IMR-90 (cell line): ENCODE measurements around the gene NF2. TPM values are rescaled to one million over a fixed set of nuclear protein-coding genes. Genes with fewer than 3 reads are reported as not detected.

Source experiments
- ATAC-seq: fragments of 200-7000 bp; cut with Tn5 transposase; 2 replicates; pipeline ENCODE4 v1.9.1; 2020; ENCODE audit warnings: low read depth, mild to moderate bottlenecking, moderate library complexity
- Bru-seq: library from RNA; stranded (reverse); fragments of 400-500 nt; gene quantifications from one replicate; lab custom pipeline; 2021; lab: Mats Ljungman, UMichigan
- BruChase-seq, 2 experiments: library from RNA; stranded (reverse); fragments of 400-500 nt; gene quantifications; one replicate each; lab custom pipeline; 2021; lab: Mats Ljungman, UMichigan
- BruUV-seq: library from RNA; stranded (reverse); fragments of 400-500 nt; replicated peaks from 2 replicates; lab custom pipeline; 2021; lab: Mats Ljungman, UMichigan
- CTCF ChIA-PET: fragments of 300-600 bp; formaldehyde crosslinking; extraction: SDS; loops from one replicate; lab custom pipeline; 2021; ENCODE audit warnings: antibody characterized with exemption; lab: Yijun Ruan, JAX
- POLR2A ChIA-PET: fragments of 300-600 bp; sonication (Branson Sonifier 250); formaldehyde crosslinking; loops from one replicate; lab custom pipeline; 2022; ENCODE audit warnings: antibody characterized with exemption; ENCODE audit not compliant: unreplicated experiment; lab: Charles Lee
- DNase-seq: peaks from one replicate; pipeline ENCODE4 v3.0.0; 2013
- H2AFZ ChIP-seq: replicated peaks from 2 replicates; pipeline ENCODE3; 2013; ENCODE audit warnings: low read length, mild to moderate bottlenecking; ENCODE audit not compliant: poor library complexity
- H2AK5ac ChIP-seq: 2 replicates; pipeline ENCODE4 v1.6.1; 2013; ENCODE audit warnings: low read depth, low read length, inconsistent platforms
- H2AK9ac ChIP-seq: replicated peaks from 2 replicates; pipeline ENCODE3; 2013; ENCODE audit warnings: mild to moderate bottlenecking, low read depth, low read length, moderate library complexity; ENCODE audit not compliant: poor library complexity
- H2BK120ac ChIP-seq: 2 replicates; pipeline ENCODE4 v1.6.1; 2013; ENCODE audit warnings: low read depth, low read length, inconsistent platforms
- H2BK15ac ChIP-seq: 3 replicates; pipeline ENCODE4 v1.6.1; 2013; ENCODE audit warnings: low read depth, low read length, inconsistent platforms
- H2BK20ac ChIP-seq: 2 replicates; pipeline ENCODE4 v1.6.1; 2013; ENCODE audit warnings: low read depth, mild to moderate bottlenecking, inconsistent platforms, low read length, moderate library complexity
- H2BK5ac ChIP-seq: 2 replicates; pipeline ENCODE4 v1.6.1; 2013; ENCODE audit warnings: mild to moderate bottlenecking, low read depth, low read length, inconsistent platforms; ENCODE audit not compliant: poor library complexity, severe bottlenecking
- H3K14ac ChIP-seq: replicated peaks from 2 replicates; pipeline ENCODE4 v1.6.1; 2013; ENCODE audit warnings: low read depth, low read length, inconsistent platforms
- H3K18ac ChIP-seq: 2 replicates; pipeline ENCODE4 v1.6.1; 2013; ENCODE audit warnings: low read depth, low read length, control low read depth
- H3K23ac ChIP-seq: 2 replicates; pipeline ENCODE4 v1.6.1; 2013; ENCODE audit warnings: low read depth, low read length, inconsistent platforms
- H3K27ac ChIP-seq: 2 replicates; pipeline ENCODE4 v1.5.1; 2013; ENCODE audit warnings: mild to moderate bottlenecking, control low read depth, low read length; ENCODE audit not compliant: insufficient read depth
- H3K27me3 ChIP-seq: 2 replicates; pipeline ENCODE4 v1.6.1; 2013; ENCODE audit warnings: low read length; ENCODE audit not compliant: control insufficient read depth, insufficient read depth
- H3K36me3 ChIP-seq: 2 replicates; pipeline ENCODE4 v1.6.1; 2013; ENCODE audit warnings: low read length, mixed read lengths; ENCODE audit not compliant: control insufficient read depth, insufficient read depth
- H3K4ac ChIP-seq: 2 replicates; pipeline ENCODE4 v1.6.1; 2013; ENCODE audit warnings: low read depth, low read length, inconsistent platforms
- H3K4me1 ChIP-seq: 2 replicates; pipeline ENCODE4 v1.6.1; 2013; ENCODE audit warnings: low read length, mixed read lengths; ENCODE audit not compliant: control insufficient read depth, insufficient read depth
- H3K4me2 ChIP-seq: 2 replicates; pipeline ENCODE4 v1.6.1; 2013; ENCODE audit warnings: low read depth, mild to moderate bottlenecking, control low read depth, low read length, moderate library complexity
- H3K4me3 ChIP-seq: 2 replicates; pipeline ENCODE4 v1.5.1; 2013; ENCODE audit warnings: low read depth, mild to moderate bottlenecking, control low read depth, low read length, moderate library complexity; ENCODE audit not compliant: insufficient read depth
- H3K56ac ChIP-seq: 2 replicates; pipeline ENCODE4 v1.6.1; 2013; ENCODE audit warnings: low read length, inconsistent platforms; ENCODE audit not compliant: insufficient read depth; ENCODE audit errors: extremely low read depth
- H3K79me1 ChIP-seq, 2 experiments: 2 replicates each; pipeline ENCODE4 v1.6.1; 2013; ENCODE audit warnings: low read length in 2 of 2, inconsistent platforms in 1 of 2, low read depth in 1 of 2
- H3K9ac ChIP-seq: 2 replicates; pipeline ENCODE4 v1.6.1; 2013; ENCODE audit warnings: low read depth, low read length, control low read depth
- H3K9me1 ChIP-seq: 2 replicates; pipeline ENCODE4 v1.6.1; 2013; ENCODE audit warnings: low read length, inconsistent platforms; ENCODE audit not compliant: insufficient read depth
- H3K9me3 ChIP-seq: 2 replicates; pipeline ENCODE4 v1.6.1; 2013; ENCODE audit warnings: low read length; ENCODE audit not compliant: control insufficient read depth, insufficient read depth
- H4K20me1 ChIP-seq: 2 replicates; pipeline ENCODE4 v1.6.1; 2013; ENCODE audit warnings: low read length, inconsistent platforms; ENCODE audit not compliant: insufficient read depth
- H4K5ac ChIP-seq: 2 replicates; pipeline ENCODE4 v1.6.1; 2013; ENCODE audit warnings: mild to moderate bottlenecking, low read depth, low read length, control low read depth
- H4K8ac ChIP-seq, 2 experiments: 2 replicates each; pipeline ENCODE4 v1.6.1; 2013; ENCODE audit warnings: low read depth in 2 of 2, low read length in 2 of 2, control low read depth in 1 of 2, inconsistent platforms in 1 of 2
- H4K91ac ChIP-seq: 2 replicates; pipeline ENCODE4 v1.6.1; 2013; ENCODE audit warnings: low read depth, low read length, inconsistent platforms; ENCODE audit not compliant: insufficient read depth
- BHLHE40 ChIP-seq: fragments of 150-350 bp; IDR thresholded peaks from 2 replicates; pipeline ENCODE4 v1.6.1; 2016; ENCODE audit warnings: mild to moderate bottlenecking, low read depth, low read length
- CEBPB ChIP-seq: IDR thresholded peaks from 2 replicates; pipeline ENCODE4 v1.6.1; 2012; ENCODE audit warnings: low read depth, low read length, improper control_type of control experiment
- MAZ ChIP-seq: IDR thresholded peaks from 2 replicates; pipeline ENCODE4 v1.6.1; 2012; ENCODE audit warnings: low read depth, mild to moderate bottlenecking, low read length, improper control_type of control experiment, moderate library complexity, borderline replicate concordance
- MXI1 ChIP-seq: IDR thresholded peaks from 2 replicates; pipeline ENCODE4 v1.6.1; 2012; ENCODE audit warnings: low read depth, mild to moderate bottlenecking, low read length, moderate library complexity, borderline replicate concordance
- RCOR1 ChIP-seq: IDR thresholded peaks from 2 replicates; pipeline ENCODE4 v1.6.1; 2012; ENCODE audit warnings: mild to moderate bottlenecking, low read length, improper control_type of control experiment; ENCODE audit not compliant: insufficient replicate concordance
- RFX5 ChIP-seq: IDR thresholded peaks from 2 replicates; pipeline ENCODE4 v1.8.0; 2012; ENCODE audit warnings: low read depth, mild to moderate bottlenecking, low read length, moderate library complexity
- SMC3 ChIP-seq: fragments of 150-350 bp; IDR thresholded peaks from 2 replicates; pipeline ENCODE4 v1.6.1; 2016; ENCODE audit warnings: low read depth, mild to moderate bottlenecking, antibody characterized with exemption, low read length, moderate library complexity
- WGBS, 2 experiments: methylation state at CpG; one replicate each; pipeline versions ENCODE4 v1.1.5 to v1.1.7; 2013; ENCODE audit warnings: missing lambda C conversion rate in 2 of 2; ENCODE audit not compliant: insufficient read length in 1 of 2; ENCODE audit errors: extremely low coverage in 2 of 2; 5-methylcytosine and 5-hydroxymethylcytosine counted together
- dilution Hi-C: fragments of 300-500 bp; cut with HindIII; formaldehyde crosslinking; loops from one replicate; pipeline ENCODE4 v1.14.3; 2018; ENCODE audit warnings: low sequenced_read_pairs; ENCODE audit not compliant: unreplicated experiment
- in situ Hi-C: fragments of 300-500 bp; cut with MboI; formaldehyde crosslinking; loops from 3 replicates; pipeline ENCODE4 v1.14.3; 2019; ENCODE audit warnings: low sequenced_read_pairs, inconsistent platforms, mixed read lengths
- intact Hi-C: fragments of 100-400 bp; cut with micrococcal nuclease; formaldehyde crosslinking; loops from 2 replicates; pipeline ENCODE4 v1.10.0; 2022
- long read RNA-seq: library from polyadenylated mRNA; unstranded; transcript quantifications from one replicate; pipeline ENCODE4 v2.0.0, GENCODE V29; 2021; ENCODE audit not compliant: unreplicated experiment
- polyA plus RNA-seq, 3 experiments: library from polyadenylated mRNA; depleted of rRNA; stranded (reverse); fragments of >200 nt; gene quantifications; 2 replicates each; pipeline ENCODE4 v1.2.3, GENCODE V29; 2012; ENCODE audit warnings: low replicate concordance in 1 of 3
- total RNA-seq: library from RNA; depleted of rRNA; stranded (reverse); fragments of >200 nt; gene quantifications from 2 replicates; pipeline ENCODE4 v1.2.3, GENCODE V29; 2012; rRNA removed
- TF ChIP-seq, protein P1 (sequence below): fragments of 150-350 bp; IDR thresholded peaks from 2 replicates; pipeline ENCODE4 v1.6.1; 2017; ENCODE audit warnings: mild to moderate bottlenecking, antibody characterized with exemption, low read length, low read depth

NF2 gene
- total RNA-seq: 151 and 181 TPM in 2 replicates
- polyA plus RNA-seq (2012; rRNA removed): 56.5 and 59.0 TPM in 2 replicates
- polyA plus RNA-seq (2012; cell fraction: cytosol; rRNA removed): 34.7 and 46.5 TPM in 2 replicates
- polyA plus RNA-seq (2012; cell fraction: nucleus; rRNA removed; ENCODE audit: low replicate concordance): 36.3 and 38.6 TPM in 2 replicates
- percentile 90 among the genes with signal in this experiment for Bru-seq, nascent RNA
- BruChase-seq, experiment 1, labeled RNA remaining after a 6-hour chase: percentile 95 among the genes with signal in this experiment
- BruChase-seq, experiment 2, labeled RNA remaining after a 2-hour chase: percentile 84 among the genes with signal in this experiment
- long read RNA-seq, full-length matches to known transcripts: 25 of 87 reads
- long read RNA-seq, partial matches to known transcripts: 10 of 87 reads
- long read RNA-seq, other reads (novel, unspliced or antisense): 52 of 87 reads

DNA sequence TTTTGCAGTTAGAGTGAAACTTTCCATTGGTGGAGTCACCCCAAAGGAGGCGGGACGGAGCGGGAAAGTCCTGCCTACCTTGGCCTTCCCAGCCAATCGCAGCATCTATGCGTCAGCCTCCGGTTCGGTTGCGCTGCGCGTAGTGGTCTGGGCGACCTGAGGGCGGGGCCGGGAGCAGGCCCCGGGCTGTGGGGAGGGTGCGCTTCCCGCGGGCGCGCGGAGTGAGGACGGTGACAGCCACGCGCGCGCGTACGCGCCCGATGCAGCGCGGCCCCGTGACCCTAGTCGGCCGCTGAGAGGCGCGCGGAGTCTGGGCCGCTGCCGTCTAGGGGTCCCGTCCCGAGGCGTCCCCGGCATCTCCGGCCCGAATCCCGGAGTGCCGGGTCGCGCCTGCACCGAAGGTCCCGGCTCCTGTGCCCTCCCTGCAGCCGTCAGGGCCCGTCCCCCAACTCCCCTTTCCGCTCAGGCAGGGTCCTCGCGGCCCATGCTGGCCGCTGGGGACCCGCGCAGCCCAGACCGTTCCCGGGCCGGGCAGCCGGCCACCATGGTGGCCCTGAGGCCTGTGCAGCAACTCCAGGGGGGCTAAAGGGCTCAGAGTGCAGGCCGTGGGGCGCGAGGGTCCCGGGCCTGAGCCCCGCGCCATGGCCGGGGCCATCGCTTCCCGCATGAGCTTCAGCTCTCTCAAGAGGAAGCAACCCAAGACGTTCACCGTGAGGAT, at the start of gene NF2:
Gene NF2 (plus strand): TSS at position 276 of the 718 bp plus-strand sequence. CDS start 366 bp downstream, at position 642.
- intact Hi-C loops (no loop called here), dilution Hi-C loops (no loop called here)
- peak within 1 kb of the TSS; percentile 91 for H3K56ac ChIP-seq

More for the DNA sequence above, at the start of gene NF2:
- WGBS, 2 experiments: 0% methylated on average over 32 of the region's 74 CpGs; no CpG with 5 or more reads in 1 of the 2 experiments
- peak within 1 kb of the TSS; percentile 92 for H4K5ac ChIP-seq
- H3K4me2 ChIP-seq: peak within 1 kb of the TSS; percentile 100
- H2BK120ac ChIP-seq: peak within 1 kb of the TSS; percentile 73; the same call in 1 of the 2 replicates
- 0 out of 2 replicates have a peak within 1 kb of the TSS, but pooled peaks have one; percentile 20 for H2BK20ac ChIP-seq
- no peak for TF ChIP-seq BHLHE40
- TF ChIP-seq MXI1: peak; percentile 89; the same call in 1 of the 2 replicates
- TF ChIP-seq MAZ: peak; percentile 98
- TF ChIP-seq RFX5: peak; percentile 38; the same call in 1 of the 2 replicates
- TF ChIP-seq RCOR1: no peak
- TF ChIP-seq SMC3: no peak
- 0 out of 2 replicates have a peak, but pooled peaks have one; percentile 8 for TF ChIP-seq CEBPB
- TF ChIP-seq, protein P1, sequence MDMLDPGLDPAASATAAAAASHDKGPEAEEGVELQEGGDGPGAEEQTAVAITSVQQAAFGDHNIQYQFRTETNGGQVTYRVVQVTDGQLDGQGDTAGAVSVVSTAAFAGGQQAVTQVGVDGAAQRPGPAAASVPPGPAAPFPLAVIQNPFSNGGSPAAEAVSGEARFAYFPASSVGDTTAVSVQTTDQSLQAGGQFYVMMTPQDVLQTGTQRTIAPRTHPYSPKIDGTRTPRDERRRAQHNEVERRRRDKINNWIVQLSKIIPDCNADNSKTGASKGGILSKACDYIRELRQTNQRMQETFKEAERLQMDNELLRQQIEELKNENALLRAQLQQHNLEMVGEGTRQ: peak; percentile 75
- 0 out of 3 replicates have a peak within 1 kb of the TSS, but pooled peaks have one; percentile 46 for H2BK15ac ChIP-seq
- H3K18ac ChIP-seq: peak within 1 kb of the TSS; percentile 68
- ChIA-PET POLR2A (no interaction called here), CTCF (no interaction called here)
- H3K9me3 ChIP-seq: no peaks in the 10 kb centered on the region
- H3K27ac ChIP-seq: peak within 1 kb of the TSS; percentile 93
- peaks cover 10% of the 10 kb centered on the region; the same call in 1 of the 2 replicates for H3K4me1 ChIP-seq
- H3K36me3 ChIP-seq: peaks cover 4% of the 10 kb centered on the region
- H2AK5ac ChIP-seq: peak within 1 kb of the TSS; percentile 46; the same call in 1 of the 2 replicates
- no peaks in the 10 kb centered on the region for H3K27me3 ChIP-seq
- peaks cover 6% of the 10 kb centered on the region for H3K9me1 ChIP-seq
- peak within 1 kb of the TSS; percentile 90 for H2BK5ac ChIP-seq
- peak within 1 kb of the TSS; percentile 93 for H3K9ac ChIP-seq
- peak; percentile 99 for ATAC-seq
- TSS peak; percentile 79 for BruUV-seq
- H3K23ac ChIP-seq: peak within 1 kb of the TSS; percentile 95
- peak within 1 kb of the TSS; percentile 92 for H2AK9ac ChIP-seq
- peak within 1 kb of the TSS; percentile 58 to 99; a peak in 3 of 4 replicates for H4K8ac ChIP-seq
- peak within 1 kb of the TSS; percentile 100 for H3K4me3 ChIP-seq
- H3K14ac ChIP-seq: peak within 1 kb of the TSS; percentile 96
- peak; percentile 99 for DNase-seq
- peak within 1 kb of the TSS; percentile 98 for H2AFZ ChIP-seq
- H3K79me1 ChIP-seq: peaks cover 3 to 33% of the 10 kb centered on the region in 2 experiments; a peak in 3 of 4 replicates
- no peaks in the 10 kb centered on the region; the same call in 1 of the 2 replicates for H4K20me1 ChIP-seq
- H3K4ac ChIP-seq: peak within 1 kb of the TSS; percentile 89
- H4K91ac ChIP-seq: peak within 1 kb of the TSS; percentile 68
- in situ Hi-C loops: no loop called here
